ENCODE data around the gene ABHD6. TPM values are rescaled to one million over a fixed set of nuclear protein-coding genes. Genes with fewer than 3 reads are reported as not detected.
"Not testable (repeated sequence)": the region's sequence is repeated elsewhere in the genome, so short reads cannot be mapped to it uniquely, and the experiment has no call there.

The ABHD6 gene
- total and polyA plus RNA-seq, 9 donors = 3.2 to 7.1 (median 4.5) TPM

DNA sequence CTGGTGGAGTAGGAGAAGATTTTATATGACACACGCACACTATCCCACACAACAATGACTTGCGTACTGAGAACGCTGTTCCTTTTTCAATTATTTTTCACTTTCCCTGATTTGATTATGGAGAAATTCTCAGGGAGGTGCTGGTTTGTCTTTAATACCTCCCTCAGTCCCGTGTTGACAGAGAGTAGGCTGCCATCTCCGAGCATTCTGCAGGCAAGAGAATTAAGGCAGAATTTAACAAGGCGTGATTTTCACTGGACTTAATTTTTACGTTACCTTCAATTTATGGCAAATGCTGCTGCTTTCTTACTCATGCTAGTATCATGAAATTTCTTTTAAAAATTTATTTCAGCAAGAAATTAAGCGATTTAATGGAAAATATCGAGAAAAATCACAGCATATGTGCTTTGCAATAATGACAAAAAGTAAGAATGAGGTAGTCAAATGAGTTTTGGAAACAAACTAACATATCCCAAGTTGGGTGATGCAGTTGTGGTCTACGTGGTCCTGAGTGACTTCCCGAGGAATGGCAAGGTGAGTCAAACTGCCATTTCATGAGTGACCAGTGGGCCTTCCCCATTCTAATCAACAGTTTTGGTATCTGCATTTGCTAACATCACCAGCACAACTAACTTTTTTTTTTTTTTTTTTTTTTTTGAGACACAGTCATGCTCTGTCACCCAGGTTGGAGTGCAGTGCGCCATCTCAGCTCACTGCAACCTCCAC, 43.7 kb upstream of the ABHD6 start:
- 76% methylated on average over 4 of the region's 12 CpGs for WGBS (ENCODE audit: insufficient coverage)
- H3K36me3 ChIP-seq (ENCODE audit: control insufficient read depth, insufficient read depth, low read length) = no peaks in the 10 kb centered on the region
- H3K4me1 ChIP-seq (ENCODE audit: control insufficient read depth, insufficient read depth, low read length) = no peaks in the 10 kb centered on the region
- no peak overlapping the region for H3K27ac ChIP-seq (ENCODE audit: low read length)
- no peaks in the 10 kb centered on the region for H3K9me3 ChIP-seq (replicated peaks; ENCODE audit: control insufficient read depth, low read depth, low read length)
- H3K27me3 ChIP-seq (ENCODE audit: control insufficient read depth, insufficient read depth, low read length) = no peaks in the 10 kb centered on the region
- no peak for DNase-seq
- no peak overlapping the region for H3K4me3 ChIP-seq (ENCODE audit: low read length)

DNA sequence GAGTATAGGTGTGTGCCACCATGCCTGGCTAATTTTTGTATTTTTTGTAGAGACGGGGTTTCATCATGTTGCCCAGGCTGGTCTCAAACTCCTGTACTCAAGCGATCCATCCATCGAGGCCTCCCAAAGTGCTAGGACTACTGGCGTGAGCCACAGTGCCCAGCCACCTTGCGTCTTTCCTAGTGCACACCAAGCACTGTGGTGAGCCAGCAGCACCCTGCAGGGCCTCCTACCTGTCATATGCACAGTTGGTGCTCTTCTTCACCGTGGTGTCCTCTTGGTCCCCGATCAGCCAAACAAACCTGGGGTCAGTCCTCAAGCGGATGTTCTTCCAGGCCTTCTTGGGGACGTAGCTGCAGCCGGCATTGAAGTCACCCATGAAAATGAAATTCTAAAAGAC, 40.0 kb upstream of the ABHD6 start:
- WGBS (ENCODE audit: insufficient coverage) = 96% methylated on average over 10 of the region's 10 CpGs
- no peak overlapping the region for H3K4me3 ChIP-seq (ENCODE audit: low read length)
- peaks cover 4% of the 10 kb centered on the region for H3K4me1 ChIP-seq (ENCODE audit: control insufficient read depth, insufficient read depth, low read length)
- no peak overlapping the region for H3K27ac ChIP-seq (ENCODE audit: low read length)
- H3K36me3 ChIP-seq (ENCODE audit: control insufficient read depth, insufficient read depth, low read length) = no peaks in the 10 kb centered on the region
- DNase-seq = no peak
- no peaks in the 10 kb centered on the region for H3K27me3 ChIP-seq (ENCODE audit: control insufficient read depth, insufficient read depth, low read length)
- no peaks in the 10 kb centered on the region for H3K9me3 ChIP-seq (replicated peaks; ENCODE audit: control insufficient read depth, low read depth, low read length)

DNA sequence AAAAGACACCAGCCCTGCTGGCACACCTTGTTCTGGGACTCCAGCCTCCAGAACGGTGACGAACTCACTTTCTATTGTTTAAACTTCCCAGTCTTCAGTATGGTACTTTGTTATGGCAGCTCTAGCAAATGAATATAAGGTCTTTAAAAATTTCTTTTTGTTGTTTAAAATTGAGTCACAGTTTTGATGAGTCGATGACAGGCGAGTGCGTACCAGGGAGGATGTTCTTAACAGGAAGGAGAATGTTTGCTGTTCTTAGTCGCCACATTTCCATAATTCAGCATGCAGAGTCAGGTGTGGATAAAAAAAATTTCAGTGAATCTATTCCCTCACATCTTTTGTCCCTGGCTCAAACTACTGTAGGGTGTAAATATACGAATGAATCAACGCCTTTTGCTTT, 39.2 kb upstream of the ABHD6 start:
- H3K4me3 ChIP-seq (ENCODE audit: low read length) = no peak overlapping the region
- no peak overlapping the region for H3K27ac ChIP-seq (ENCODE audit: low read length)
- H3K9me3 ChIP-seq (replicated peaks; ENCODE audit: control insufficient read depth, low read depth, low read length) = no peaks in the 10 kb centered on the region
- peaks cover 10% of the 10 kb centered on the region for H3K4me1 ChIP-seq (ENCODE audit: control insufficient read depth, insufficient read depth, low read length)
- no peaks in the 10 kb centered on the region for H3K27me3 ChIP-seq (ENCODE audit: control insufficient read depth, insufficient read depth, low read length)
- H3K36me3 ChIP-seq (ENCODE audit: control insufficient read depth, insufficient read depth, low read length) = no peaks in the 10 kb centered on the region
- no peak for DNase-seq
- 83% methylated on average over 1 of the region's 8 CpGs for WGBS (ENCODE audit: insufficient coverage)

DNA sequence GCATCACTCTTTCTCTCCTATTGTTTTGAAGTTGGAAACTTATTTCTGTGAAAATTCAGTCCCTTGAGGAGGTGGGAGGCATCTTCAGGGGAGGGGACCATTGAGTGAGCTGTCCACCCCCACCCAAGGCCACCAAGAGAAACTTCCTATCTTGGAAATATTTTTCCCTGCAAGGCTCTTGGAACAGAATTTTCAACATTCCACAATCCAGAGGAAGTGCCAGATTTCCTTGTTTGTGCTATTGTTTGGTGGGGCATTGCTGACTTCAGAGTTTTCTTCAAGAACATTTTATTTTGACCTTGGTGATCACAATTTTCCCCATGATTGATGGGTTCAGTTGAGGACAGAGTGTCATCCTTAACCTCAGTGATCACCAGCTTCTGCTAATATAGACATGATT, 38.8 kb upstream of the ABHD6 start:
- Histone ChIP-seq H3K27ac (ENCODE audit: low read length) (no peak overlapping the region), H3K9me3 (replicated peaks; ENCODE audit: control insufficient read depth, low read depth, low read length) (no peaks in the 10 kb centered on the region)

DNA sequence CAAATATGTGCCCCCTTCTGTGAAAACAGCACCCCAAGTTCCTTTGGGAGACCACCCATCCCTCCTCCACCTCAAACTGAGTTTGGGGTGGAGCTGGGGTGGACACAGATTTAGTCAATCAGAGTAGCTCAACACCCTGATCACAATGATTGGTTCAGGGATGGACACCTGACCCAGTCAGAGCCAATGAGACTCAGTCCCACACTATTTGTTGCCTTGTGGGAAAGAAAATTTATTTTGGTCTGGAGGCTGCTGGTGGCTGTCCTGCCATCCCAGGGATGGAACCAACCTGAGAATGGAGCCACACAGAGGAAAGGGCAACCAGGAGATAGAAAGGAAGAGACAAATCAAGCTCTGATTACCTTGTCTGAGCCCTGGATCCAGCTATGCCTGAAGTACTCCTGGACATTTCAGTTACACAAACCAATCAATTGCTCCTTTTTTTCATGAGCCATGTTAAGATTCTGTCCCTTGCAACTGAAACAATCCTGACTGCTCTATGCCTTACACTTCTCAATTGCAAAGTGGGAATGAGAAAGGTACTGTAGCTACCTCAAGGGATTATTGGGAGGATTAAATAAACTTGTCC, 37.4 kb upstream of the ABHD6 start:
- H3K27me3 ChIP-seq (ENCODE audit: control insufficient read depth, insufficient read depth, low read length) = no peaks in the 10 kb centered on the region
- H3K4me3 ChIP-seq (ENCODE audit: low read length) = no peak overlapping the region
- DNase-seq = no peak
- H3K36me3 ChIP-seq (ENCODE audit: control insufficient read depth, insufficient read depth, low read length) = no peaks in the 10 kb centered on the region
- H3K9me3 ChIP-seq (replicated peaks; ENCODE audit: control insufficient read depth, low read depth, low read length) = no peaks in the 10 kb centered on the region
- no peak overlapping the region for H3K27ac ChIP-seq (ENCODE audit: low read length)
- peaks cover 12% of the 10 kb centered on the region for H3K4me1 ChIP-seq (ENCODE audit: control insufficient read depth, insufficient read depth, low read length)

More for the DNA sequence above, 38.8 kb upstream of the ABHD6 start:
- Histone ChIP-seq H3K27me3 (ENCODE audit: control insufficient read depth, insufficient read depth, low read length) (no peaks in the 10 kb centered on the region), H3K4me3 (ENCODE audit: low read length) (no peak overlapping the region), H3K4me1 (ENCODE audit: control insufficient read depth, insufficient read depth, low read length) (peaks cover 12% of the 10 kb centered on the region), H3K36me3 (ENCODE audit: control insufficient read depth, insufficient read depth, low read length) (no peaks in the 10 kb centered on the region)
- DNase-seq = no peak

DNA sequence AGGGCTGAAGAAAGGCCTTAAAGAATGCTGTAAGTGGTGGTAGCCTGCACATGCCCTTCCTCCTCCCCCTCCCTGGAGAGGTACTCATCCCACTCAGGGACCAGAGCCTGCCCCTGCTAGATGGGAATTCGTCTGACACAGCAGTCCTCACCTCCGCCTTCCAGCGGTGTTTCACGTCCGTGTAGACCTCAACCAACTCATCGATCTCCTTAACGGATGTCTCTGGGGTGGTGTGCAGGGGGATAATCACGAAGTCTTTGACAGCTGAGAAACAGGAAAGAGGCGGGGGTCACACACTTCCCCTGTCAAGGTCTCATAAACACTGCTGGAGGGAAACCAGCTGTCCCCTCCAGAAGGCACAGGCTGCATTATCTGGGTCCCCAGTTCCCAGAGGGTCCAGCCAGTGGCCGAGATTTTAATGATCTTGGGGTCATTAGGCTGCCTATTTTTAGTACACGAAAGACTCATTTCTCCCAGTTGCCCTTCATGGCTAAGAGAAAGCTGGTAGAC, 36.7 kb upstream of the ABHD6 start:
- no peak for DNase-seq
- H3K36me3 ChIP-seq (ENCODE audit: control insufficient read depth, insufficient read depth, low read length) = no peaks in the 10 kb centered on the region
- H3K4me1 ChIP-seq (ENCODE audit: control insufficient read depth, insufficient read depth, low read length) = peaks cover 12% of the 10 kb centered on the region
- no peaks in the 10 kb centered on the region for H3K27me3 ChIP-seq (ENCODE audit: control insufficient read depth, insufficient read depth, low read length)
- WGBS (ENCODE audit: insufficient coverage) = no CpG with 5 or more reads among the region's 11 CpGs
- peak overlapping the region; percentile 3 for H3K27ac ChIP-seq (ENCODE audit: low read length)
- no peaks in the 10 kb centered on the region for H3K9me3 ChIP-seq (replicated peaks; ENCODE audit: control insufficient read depth, low read depth, low read length)
- no peak overlapping the region for H3K4me3 ChIP-seq (ENCODE audit: low read length)

DNA sequence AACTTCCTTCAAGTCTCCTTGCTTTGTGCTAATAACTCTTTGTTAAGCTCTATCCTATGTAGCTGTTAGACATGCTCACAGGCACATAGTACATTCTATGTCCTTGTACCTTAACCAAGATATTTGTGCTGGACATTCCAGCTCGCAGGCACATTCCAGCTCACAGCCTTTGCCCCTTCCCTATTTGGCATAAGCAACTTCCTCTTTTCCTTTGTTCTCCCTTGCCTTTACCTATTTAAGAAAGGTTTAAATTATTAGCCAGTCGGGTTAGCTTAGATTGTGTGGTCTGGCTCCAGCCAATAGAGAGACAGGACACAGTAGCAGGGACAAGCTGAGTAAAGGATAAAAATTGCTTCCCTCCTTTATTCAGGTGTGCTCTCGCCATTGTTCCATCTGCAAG, 36.1 kb upstream of the ABHD6 start:
- H3K27me3 ChIP-seq (ENCODE audit: control insufficient read depth, insufficient read depth, low read length); DNase-seq; H3K36me3 ChIP-seq (ENCODE audit: control insufficient read depth, insufficient read depth, low read length); H3K27ac ChIP-seq (ENCODE audit: low read length); H3K9me3 ChIP-seq (replicated peaks; ENCODE audit: control insufficient read depth, low read depth, low read length); H3K4me3 ChIP-seq (ENCODE audit: low read length): not testable (repeated sequence)
- H3K4me1 ChIP-seq (ENCODE audit: control insufficient read depth, insufficient read depth, low read length) = peaks cover 12% of the 10 kb centered on the region
- no CpG with 5 or more reads among the region's 3 CpGs for WGBS (ENCODE audit: insufficient coverage)

DNA sequence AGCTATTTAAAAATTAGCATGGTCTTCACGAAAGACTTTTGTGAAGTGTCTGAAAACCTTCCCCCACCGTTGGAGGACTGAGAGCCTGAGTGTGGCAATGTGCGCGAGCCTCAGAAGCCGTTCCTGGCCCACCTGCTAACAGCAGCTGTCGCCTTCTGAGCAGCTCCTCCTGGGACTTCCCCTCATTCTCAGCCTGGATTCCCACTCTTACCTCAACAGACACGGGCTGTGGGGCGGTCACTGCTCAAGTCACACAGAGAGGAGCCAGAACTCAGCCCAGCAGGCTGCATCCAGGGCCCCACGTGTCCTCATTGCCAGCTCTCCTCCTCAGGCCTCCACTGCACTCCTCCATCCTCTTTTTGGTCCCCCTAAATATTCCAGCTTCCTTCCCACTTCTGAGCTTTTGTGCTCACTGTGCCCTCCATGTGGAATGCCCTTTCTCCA, 34.7 kb upstream of the ABHD6 start:
- no peaks in the 10 kb centered on the region for H3K27me3 ChIP-seq (ENCODE audit: control insufficient read depth, insufficient read depth, low read length)
- H3K4me1 ChIP-seq (ENCODE audit: control insufficient read depth, insufficient read depth, low read length) = peaks cover 12% of the 10 kb centered on the region
- peak; percentile 52 for DNase-seq
- H3K27ac ChIP-seq (ENCODE audit: low read length) = peak overlapping the region; percentile 3
- H3K4me3 ChIP-seq (ENCODE audit: low read length) = no peak overlapping the region
- H3K9me3 ChIP-seq (replicated peaks; ENCODE audit: control insufficient read depth, low read depth, low read length) = no peaks in the 10 kb centered on the region
- WGBS (ENCODE audit: insufficient coverage) = 35% methylated on average over 9 of the region's 9 CpGs
- H3K36me3 ChIP-seq (ENCODE audit: control insufficient read depth, insufficient read depth, low read length) = no peaks in the 10 kb centered on the region

DNA sequence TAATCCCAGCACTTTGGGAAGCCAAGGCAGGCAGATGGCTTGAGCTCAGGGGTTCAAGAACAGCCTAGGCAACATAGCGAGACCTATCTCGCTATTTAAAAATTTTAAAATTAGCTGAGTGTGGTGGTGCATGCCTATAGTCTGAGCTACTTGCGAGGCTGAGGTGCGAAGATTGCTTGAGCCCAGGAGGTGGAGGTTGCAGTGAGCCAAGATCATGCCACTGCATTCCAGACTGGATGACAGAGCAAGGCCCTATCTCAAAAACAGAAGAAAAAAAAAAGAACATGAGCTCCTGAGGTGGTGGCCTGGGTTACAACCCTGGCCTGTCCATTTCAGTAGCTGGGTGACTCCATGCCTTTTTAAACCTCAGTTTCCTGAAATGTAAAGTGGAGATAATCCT, 34.1 kb upstream of the ABHD6 start:
- Histone ChIP-seq H3K27ac (ENCODE audit: low read length) (no peak overlapping the region), H3K36me3 (ENCODE audit: control insufficient read depth, insufficient read depth, low read length) (no peaks in the 10 kb centered on the region), H3K27me3 (ENCODE audit: control insufficient read depth, insufficient read depth, low read length) (no peaks in the 10 kb centered on the region), H3K4me1 (ENCODE audit: control insufficient read depth, insufficient read depth, low read length) (peaks cover 12% of the 10 kb centered on the region), H3K4me3 (ENCODE audit: low read length) (no peak overlapping the region), H3K9me3 (replicated peaks; ENCODE audit: control insufficient read depth, low read depth, low read length) (no peaks in the 10 kb centered on the region)
- WGBS (ENCODE audit: insufficient coverage) = 100% methylated on average over 4 of the region's 4 CpGs
- no peak for DNase-seq

DNA sequence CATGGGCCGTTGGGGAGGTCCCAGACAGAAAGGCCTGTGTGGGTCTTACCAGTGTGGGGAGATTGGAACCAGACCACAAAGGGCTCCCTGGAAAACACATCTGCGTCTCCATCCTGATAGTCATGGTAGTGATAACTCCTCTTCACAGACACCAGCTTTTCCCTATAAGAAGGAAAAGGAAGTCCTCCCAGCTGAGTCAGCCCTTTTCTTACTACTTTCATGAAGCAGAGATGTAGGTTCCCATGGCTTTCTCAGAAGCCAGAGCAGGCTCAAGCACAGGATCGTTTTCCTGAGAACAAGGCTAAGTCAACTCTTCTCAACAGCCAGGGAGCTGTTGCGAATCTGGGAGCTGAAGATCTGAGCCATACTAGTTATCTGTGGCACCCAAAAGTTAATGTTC, 32.9 kb upstream of the ABHD6 start:
- 92% methylated on average over 2 of the region's 4 CpGs for WGBS (ENCODE audit: insufficient coverage)

More for the DNA sequence above, 32.9 kb upstream of the ABHD6 start:
- Histone ChIP-seq H3K27me3 (ENCODE audit: control insufficient read depth, insufficient read depth, low read length) (no peaks in the 10 kb centered on the region), H3K9me3 (replicated peaks; ENCODE audit: control insufficient read depth, low read depth, low read length) (no peaks in the 10 kb centered on the region), H3K36me3 (ENCODE audit: control insufficient read depth, insufficient read depth, low read length) (no peaks in the 10 kb centered on the region), H3K4me1 (ENCODE audit: control insufficient read depth, insufficient read depth, low read length) (peaks cover 12% of the 10 kb centered on the region), H3K4me3 (ENCODE audit: low read length) (no peak overlapping the region), H3K27ac (ENCODE audit: low read length) (no peak overlapping the region)
- peak; percentile 41 for DNase-seq

Measured in muscle of leg (tissue), 11 donors.